Measurements from ENCODE around the gene ZGLP1. TPM values are rescaled to one million over a fixed set of nuclear protein-coding genes. Genes with fewer than 3 reads are reported as not detected.
"Not testable (repeated sequence)": the region's sequence is repeated elsewhere in the genome, so short reads cannot be mapped to it uniquely, and the experiment has no call there.

Gene ZGLP1
- polyA plus RNA-seq, 3 donors = 2.9 to 3.9 (median 3.4) TPM

DNA sequence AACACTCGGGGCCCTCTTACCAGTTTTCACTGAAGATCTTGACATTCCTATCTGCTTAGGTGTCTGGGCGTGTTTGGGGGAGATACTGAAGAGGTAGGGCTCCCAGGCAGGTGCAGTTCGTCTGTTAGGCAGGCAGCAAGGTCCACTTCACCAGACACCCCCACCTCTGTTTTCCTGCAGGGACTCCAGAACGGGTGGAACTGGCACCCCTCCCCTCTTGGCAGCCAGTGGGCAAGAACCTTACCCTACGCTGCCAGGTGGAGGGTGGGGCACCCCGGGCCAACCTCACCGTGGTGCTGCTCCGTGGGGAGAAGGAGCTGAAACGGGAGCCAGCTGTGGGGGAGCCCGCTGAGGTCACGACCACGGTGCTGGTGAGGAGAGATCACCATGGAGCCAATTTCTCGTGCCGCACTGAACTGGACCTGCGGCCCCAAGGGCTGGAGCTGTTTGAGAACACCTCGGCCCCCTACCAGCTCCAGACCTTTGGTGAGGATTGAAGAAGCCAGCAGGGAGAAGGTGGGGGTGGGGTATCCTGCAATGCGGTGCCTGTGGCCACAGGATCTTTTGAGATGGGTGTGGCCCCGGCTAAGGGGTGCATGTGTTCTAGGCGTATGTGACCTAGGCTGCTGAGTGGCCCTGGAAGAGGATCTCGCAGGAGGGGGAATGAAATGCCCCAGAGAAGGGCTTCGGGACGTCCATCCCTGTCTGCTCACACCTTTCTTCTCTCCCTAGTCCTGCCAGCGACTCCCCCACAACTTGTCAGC, 26.1 kb downstream of the ZGLP1 start:
- DNase-seq (ENCODE audit: low read depth in 3 of 3, low spot score in 2 of 3) = no peak

DNA sequence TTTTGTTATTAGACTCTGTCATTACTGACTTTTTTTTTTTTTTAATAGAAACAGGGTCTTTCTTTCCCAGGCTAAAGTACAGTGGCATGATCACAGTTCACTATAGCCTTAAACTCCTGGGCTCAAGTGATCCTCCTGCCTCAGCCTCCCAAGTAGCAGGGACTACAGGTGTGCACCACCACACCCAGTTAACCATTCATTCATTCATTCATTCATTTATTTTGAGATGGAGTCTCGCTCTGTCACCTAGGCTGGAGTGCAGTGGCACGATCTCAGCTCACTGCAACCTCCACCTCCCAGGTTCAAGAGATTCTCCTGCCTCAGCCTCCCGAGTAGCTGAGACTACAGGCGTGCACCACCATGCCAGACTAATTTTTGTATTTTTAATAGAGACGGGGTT, 27.6 kb downstream of the ZGLP1 start:
- DNase-seq (ENCODE audit: low read depth in 3 of 3, low spot score in 2 of 3) = not testable (repeated sequence)

DNA sequence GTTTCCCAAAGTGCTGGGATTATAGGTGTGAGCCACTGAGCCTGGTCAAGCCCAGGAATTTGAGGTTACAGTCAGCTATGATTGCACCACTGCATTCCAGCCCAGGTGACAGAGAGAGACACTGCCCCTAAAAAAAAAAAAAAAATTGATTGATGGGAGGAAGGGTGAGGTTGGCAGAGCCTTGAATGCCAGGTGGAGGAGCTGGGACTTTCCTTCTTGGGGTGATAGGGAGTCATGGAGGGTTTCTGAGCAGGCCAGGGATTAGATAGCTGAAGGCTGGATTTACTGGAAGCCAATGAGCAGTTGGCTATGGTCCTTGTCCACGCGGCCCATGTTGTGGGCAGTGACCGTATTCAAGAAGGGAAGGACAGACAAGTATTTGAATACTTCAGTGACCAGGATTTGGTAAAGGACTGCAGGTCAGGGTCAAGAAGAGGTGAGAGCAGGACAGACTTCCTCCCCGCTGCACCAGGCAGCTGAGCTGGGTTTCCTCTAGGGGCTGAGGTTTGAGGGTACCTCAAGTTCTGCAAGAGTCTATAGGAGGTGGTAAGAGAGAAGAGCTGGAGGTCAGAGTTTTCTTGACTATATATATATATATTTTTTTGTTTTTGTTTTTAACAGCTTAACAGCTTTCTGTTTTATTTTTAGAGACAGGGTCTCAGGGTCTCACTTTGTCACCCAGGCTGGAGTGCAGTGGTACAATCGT, 29.7 kb downstream of the ZGLP1 start:
- no peak for DNase-seq (ENCODE audit: low read depth in 3 of 3, low spot score in 2 of 3)

DNA sequence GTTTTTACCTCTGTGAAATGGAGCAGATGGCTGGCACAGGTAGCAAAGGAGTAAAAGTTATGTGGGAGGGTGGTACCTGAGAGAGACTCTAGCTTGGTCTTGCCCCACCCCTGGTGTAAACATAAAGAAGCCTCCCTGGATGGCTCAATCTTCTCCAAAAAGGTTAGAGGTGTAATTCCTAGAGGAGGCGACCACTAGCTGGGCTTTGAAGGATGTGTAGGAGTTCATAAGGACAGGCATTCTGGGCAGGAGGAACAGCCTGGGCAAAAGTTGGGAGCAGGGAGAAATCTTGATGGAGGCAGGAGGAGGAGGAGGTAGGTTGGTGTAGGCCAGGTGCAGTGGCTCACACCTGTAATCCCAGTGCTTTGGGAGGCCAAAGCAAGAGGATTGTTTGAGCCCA, 30.7 kb downstream of the ZGLP1 start:
- no peak for DNase-seq (ENCODE audit: low read depth in 3 of 3, low spot score in 2 of 3)

DNA sequence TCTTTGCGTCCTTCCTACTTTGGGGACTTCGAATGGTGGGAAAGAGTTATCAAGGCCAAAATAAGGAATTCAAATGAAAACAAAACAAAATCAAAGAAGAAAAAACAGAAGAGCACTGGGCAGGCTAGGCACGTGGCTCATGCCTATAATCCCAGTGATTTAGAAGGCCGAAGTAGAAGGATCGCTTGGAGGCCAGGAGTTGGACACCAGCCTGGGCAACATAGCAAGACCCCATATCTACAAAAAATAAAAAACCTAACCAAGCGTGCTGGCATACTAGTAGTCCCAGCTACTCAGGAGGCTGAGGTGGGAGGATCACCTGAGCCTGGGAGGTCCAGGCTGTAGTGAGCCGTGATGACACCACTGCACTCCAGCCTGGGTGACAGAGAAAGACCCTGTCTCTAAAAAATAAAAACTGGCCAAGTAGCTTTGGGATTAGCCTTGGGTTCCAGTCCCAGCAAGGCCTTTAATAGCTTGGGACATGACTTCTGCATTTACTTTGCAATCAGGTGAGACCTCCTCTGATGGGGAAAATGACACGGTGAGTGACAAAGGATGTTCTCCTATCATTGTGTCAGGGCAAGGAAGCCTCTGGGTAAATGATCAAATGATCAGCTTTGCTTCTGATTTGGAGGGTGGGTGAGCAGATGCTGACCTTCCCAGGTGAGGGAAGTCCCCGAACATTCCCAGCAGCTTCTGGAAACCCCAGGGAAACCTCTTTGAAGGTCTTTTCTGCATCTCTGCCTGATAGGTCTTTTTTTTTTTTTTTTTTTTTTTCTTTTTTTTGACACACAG, 31.6 kb downstream of the ZGLP1 start:
- no peak for DNase-seq (ENCODE audit: low read depth in 3 of 3, low spot score in 2 of 3)

DNA sequence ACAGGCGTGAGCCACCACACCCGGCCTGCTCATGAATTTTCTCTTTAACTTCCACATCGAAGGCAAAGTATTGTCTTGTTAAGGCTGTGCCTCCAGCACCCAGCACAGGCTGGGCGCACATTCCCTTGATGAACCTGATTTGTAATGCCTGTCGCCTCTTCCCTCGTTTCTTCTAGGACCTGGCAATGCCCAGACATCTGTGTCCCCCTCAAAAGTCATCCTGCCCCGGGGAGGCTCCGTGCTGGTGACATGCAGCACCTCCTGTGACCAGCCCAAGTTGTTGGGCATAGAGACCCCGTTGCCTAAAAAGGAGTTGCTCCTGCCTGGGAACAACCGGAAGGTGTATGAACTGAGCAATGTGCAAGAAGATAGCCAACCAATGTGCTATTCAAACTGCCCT, 35.0 kb downstream of the ZGLP1 start:
- no peak for DNase-seq (ENCODE audit: low read depth in 3 of 3, low spot score in 2 of 3)

DNA sequence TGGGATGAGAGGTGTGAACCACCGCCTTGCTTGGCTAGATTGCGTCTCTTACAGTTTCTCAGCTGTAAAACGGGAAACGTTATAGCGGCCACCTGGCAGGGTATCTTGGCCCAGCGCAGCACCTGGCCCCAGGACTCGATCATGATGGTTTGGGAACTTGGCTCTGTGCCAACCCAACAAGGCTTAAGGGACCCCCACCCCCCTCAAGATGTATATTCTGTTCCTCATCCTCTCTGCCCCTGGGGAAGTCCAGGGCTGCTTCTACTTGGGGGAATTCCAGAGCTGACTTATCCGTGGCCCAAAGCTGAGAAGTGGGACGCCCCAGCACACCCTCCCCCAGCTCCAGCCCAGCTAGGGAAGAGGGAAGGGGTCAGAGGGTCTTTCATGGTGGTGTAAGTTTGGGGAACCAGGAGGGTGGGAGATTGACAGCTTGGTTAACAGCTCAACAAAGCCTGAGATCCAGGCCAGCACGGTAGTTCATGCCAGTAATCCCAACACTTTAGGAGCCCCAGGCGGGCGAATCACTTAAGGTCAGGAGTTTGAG, 38.0 kb downstream of the ZGLP1 start:
- DNase-seq (ENCODE audit: low read depth in 3 of 3, low spot score in 2 of 3) = no peak

DNA sequence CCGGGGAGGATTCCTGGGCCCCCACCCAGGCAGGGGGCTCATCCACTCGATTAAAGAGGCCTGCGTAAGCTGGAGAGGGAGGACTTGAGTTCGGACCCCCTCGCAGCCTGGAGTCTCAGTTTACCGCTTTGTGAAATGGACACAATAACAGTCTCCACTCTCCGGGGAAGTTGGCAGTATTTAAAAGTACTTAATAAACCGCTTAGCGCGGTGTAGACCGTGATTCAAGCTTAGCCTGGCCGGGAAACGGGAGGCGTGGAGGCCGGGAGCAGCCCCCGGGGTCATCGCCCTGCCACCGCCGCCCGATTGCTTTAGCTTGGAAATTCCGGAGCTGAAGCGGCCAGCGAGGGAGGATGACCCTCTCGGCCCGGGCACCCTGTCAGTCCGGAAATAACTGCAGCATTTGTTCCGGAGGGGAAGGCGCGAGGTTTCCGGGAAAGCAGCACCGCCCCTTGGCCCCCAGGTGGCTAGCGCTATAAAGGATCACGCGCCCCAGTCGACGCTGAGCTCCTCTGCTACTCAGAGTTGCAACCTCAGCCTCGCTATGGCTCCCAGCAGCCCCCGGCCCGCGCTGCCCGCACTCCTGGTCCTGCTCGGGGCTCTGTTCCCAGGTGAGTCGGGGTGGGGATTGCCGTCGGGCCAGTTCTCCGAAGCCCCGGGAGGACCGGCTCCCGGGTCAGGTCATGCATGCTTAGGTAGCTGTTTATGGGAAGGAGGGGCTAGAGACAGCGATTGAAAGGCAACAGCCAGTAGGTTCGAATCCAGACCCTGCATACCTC, 38.8 kb downstream of the ZGLP1 start, which contains the start of gene ICAM1:
ICAM1 (plus strand) TSS at position 505 of the 779 bp plus-strand sequence; CDS start at position 545, 40 bp downstream.
- DNase-seq (ENCODE audit: low read depth in 3 of 3, low spot score in 2 of 3) = no peak

DNA sequence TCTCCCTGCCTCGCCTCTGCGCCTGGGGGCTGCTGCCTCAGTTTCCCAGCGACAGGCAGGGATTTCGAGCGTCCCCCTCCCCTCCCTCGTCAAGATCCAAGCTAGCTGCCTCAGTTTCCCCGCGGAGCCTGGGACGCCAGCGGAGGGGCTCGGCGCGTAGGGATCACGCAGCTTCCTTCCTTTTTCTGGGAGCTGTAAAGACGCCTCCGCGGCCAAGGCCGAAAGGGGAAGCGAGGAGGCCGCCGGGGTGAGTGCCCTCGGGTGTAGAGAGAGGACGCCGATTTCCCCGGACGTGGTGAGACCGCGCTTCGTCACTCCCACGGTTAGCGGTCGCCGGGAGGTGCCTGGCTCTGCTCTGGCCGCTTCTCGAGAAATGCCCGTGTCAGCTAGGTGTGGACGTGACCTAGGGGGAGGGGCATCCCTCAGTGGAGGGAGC, 39.4 kb downstream of the ZGLP1 start:
- no peak for DNase-seq (ENCODE audit: low read depth in 3 of 3, low spot score in 2 of 3)

DNA sequence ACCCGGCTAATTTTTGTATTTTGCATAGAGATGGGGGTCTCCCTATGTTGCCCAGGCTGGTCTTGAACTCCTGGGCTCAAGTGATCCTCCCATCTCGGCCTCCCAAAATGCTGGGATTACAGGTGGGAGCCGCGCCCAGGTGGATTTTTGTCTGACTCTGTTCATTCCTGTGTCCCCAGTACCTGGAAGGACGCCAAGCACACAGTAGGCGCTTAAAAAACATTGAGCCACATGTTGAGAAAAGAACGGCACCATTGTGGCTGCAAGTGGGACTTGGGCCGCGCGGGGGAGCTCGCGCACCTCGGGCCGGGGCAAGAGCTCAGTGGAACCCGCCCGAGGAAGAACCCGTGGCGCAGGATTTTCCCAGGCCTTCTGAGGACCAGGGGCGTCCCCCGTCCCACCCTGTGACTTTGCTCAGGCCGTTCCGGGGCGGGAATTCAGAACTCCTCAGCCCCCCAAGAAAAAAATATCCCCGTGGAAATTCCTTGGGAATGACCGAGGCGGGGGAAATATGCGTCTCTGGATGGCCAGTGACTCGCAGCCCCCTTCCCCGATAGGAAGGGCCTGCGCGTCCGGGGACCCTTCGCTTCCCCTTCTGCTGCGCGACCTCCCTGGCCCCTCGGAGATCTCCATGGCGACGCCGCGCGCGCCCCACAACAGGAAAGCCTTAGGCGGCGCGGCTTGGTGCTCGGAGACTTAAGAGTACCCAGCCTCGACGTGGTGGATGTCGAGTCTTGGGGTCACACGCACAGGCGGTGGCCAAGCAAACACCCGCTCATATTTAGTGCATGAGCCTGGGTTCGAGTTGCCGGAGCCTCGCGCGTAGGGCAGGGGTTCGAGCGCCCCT, 40.1 kb downstream of the ZGLP1 start:
- DNase-seq (ENCODE audit: low read depth in 3 of 3, low spot score in 2 of 3) = no peak

DNA sequence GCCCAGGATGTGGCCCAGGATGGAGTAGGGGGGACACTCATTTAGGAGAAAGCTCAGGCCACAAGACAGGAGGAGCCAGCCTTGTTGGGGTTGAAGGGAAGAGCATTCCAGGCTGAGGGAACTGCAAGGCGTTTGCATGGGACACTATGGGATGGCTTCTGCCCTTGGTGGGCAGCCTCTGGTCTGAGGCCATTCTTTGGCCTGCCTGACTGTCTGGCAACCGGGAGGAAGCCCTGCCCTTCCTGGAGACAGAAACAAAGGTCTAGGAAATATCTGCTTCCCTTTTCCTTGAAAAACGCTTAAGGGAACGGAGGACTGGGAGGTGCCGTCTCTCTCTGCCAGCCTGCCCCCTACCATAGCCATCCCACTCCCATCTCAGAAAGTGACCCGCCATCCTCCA, 41.5 kb downstream of the ZGLP1 start:
- no peak for DNase-seq (ENCODE audit: low read depth in 3 of 3, low spot score in 2 of 3)

DNA sequence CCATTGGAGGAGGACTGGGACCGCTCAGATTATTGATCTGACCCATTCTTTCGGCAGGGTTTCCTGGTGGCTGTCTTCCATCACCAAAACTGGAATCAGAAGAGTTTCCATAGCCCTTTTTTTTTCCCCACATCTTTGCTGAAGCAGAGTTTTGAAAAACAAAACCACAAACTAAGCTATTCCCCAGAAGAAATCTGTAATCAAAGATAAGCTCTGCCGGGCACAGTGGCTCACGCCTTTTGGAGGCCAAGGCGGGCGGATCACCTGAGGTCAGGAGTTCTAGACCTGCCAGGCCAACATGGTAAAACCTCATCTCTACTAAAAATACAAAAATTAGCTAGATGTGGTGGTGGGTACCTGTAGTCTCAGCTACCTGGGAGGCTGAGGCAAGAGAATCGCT, 42.9 kb downstream of the ZGLP1 start:
- no peak for DNase-seq (ENCODE audit: low read depth in 3 of 3, low spot score in 2 of 3)

DNA sequence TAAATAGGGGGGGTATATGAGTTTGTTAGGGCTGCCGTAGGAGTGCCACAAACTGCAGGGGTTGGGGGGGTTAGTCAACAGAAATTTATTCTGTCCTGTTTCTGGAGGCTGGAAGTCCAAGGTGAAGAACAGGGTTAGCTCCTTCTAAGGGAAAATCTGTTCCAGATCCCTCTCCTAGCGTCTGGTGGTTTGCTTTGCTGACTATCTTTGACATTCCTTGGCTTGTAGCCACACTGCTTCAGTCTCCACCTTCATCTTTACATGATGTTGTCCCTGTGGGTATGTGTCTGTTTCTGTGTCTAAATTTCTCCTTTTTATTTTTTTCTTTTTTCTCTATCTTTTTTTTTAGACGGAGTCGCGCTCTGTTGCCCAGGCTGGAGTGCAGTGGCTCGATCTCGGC, 46.8 kb downstream of the ZGLP1 start:
- no peak for DNase-seq (ENCODE audit: low read depth in 3 of 3, low spot score in 2 of 3)

DNA sequence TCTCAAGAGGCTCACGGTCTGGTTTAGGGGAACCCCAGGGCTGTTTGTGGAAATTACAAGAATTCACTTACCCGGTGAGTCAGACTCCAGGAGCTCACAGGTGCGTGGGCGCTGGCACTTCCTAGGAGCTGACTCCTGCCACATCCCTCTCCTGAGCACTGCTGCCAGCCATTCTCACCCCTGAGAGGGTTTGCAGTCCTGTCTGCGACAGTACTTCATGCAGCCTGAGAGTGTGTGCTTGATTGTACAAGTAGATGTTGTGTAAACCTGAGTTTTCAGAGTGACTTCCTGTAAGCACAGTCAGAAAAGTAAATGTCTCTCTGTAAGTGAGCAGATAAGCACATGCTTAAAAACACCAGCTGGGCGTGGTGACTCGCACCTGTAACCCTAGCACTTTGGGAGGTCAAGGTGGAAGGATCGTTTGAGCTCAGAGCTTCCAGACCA, 49.5 kb downstream of the ZGLP1 start:
- DNase-seq (ENCODE audit: low read depth in 3 of 3, low spot score in 2 of 3) = no peak

DNA sequence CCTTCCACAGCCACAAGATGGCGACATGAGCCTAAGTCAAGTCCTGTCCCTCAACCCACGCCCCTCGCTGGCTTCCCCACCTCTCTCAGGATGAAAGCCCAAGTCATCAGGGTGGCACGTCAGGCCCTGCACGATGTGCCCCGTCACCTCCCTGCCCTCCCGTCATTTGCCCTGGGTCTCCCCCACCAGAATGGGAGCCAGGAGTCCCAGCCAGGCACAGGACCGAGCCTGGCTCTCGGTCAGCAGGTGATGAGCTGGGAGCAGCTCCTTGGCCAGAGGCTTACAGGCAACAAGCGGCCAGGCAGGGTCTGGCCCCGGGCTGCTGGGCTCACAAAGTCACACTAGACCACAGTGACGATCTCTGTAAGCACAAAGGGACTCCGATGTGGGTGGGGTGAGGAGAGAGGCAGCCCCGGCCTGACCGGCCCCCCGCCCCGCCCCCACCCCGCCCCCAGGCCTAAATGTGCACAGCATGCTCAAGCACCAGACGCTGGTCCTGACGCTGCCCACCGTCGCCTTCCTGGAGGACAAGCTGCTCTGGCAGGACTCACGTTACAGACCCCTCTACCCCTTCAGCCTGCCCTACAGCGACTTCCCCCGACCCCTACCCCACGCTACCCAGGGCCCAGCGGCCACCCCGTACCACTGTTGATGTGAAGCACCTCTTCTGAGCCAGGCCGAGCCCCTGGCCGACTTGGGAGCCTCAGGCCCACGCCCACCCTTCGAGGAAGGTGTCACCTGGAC, 50.3 kb downstream of the ZGLP1 start:
- peak in 2 of 3 donors; percentile 72 to 80 for DNase-seq (ENCODE audit: low read depth in 3 of 3, low spot score in 2 of 3)

DNA sequence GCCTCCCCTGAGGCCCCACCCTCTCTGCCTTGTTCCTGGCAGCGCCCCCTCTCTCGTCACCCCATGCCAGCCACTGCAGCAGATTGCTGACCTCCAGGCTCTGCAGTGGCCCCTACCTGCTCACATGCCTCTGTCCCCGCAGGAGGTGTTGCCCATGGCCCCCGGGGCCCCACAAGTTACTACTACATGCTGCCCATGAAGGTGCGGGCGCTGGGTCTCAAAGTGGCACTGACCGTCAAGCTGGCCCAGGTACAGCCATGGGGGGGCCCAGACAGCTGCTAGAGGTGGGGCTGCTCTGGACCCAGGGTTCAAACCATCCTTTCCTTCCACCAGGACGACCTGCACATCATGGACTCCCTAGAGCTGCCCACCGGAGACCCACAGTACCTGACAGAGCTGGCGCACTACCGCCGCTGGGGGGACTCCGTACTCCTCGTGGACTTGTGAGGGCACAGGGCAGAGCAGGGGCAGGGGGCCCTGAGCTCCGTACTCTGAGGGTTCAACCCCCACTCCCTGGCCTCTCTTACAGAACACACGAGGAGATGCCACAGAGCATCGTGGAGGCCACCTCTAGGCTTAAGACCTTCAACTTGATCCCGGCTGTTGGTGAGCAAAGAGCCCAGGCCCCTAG, 51.4 kb downstream of the ZGLP1 start:
- DNase-seq (ENCODE audit: low read depth in 3 of 3, low spot score in 2 of 3) = no peak

DNA sequence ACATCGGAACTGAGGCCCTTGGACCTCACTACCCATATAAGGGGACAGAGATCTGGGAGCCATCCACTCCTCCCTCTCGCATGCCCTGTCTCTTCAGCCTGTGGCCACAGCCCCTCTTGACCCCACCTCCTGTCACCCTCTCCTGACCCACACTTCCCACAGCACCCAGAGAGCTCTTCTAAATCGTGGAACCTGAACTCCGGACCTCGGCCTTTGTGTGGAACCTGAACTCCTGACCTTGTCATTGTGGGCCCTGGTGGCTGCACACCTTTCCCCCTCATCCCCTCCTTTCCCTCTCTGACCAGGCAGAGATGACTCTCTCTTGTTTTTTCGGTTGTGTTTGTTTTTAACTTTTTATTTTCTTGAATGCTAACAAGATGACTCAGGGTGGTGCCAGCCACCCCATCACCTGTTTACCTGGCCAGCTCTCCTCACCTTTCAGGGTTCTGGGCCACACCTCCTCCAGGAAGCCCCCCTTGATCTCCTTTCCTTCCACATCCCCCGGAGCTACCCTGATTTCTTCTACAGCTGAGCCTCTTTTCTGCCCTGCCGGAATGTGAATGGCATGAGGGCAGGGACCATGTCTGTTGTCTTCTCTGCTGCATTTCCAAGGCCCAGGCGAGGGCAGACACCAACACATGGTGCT, 52.5 kb downstream of the ZGLP1 start:
- DNase-seq (ENCODE audit: low read depth in 3 of 3, low spot score in 2 of 3) = no peak

DNA sequence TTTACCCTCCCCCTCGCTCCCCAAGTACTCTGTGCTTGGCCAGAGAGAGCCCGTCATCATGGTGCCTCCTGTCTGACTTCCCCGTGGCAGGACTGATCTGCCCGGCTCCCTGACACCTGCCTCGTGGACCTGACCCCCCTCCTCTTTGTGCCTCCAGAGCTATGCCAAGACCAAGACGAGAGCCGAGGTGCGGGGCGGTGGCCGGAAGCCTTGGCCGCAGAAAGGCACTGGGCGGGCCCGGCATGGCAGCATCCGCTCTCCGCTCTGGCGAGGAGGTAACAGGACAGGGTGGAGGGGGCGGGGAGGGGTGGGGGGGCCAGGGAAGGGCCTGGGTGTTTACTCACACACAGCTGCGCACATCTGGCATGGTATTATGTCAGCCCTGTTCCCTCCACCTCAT, 53.1 kb downstream of the ZGLP1 start:
- DNase-seq (ENCODE audit: low read depth in 3 of 3, low spot score in 2 of 3) = no peak

Data from right renal cortex interstitium (tissue), 3 donors.